PFSK-1 (cell line): ENCODE measurements around the gene TRPM3.

Source experiments
- POLR2AphosphoS5 ChIP-seq: IDR thresholded peaks from 2 replicates; pipeline ENCODE4 v1.6.1; 2012; ENCODE audit warnings: low read depth, mild to moderate bottlenecking, control low read depth, low read length, moderate library complexity
- SIN3A ChIP-seq: IDR thresholded peaks from 2 replicates; pipeline ENCODE4 v1.6.1; 2012; ENCODE audit warnings: mild to moderate bottlenecking, low read length, moderate library complexity, borderline replicate concordance; ENCODE audit not compliant: insufficient read depth
- TAF1 ChIP-seq: IDR thresholded peaks from 2 replicates; pipeline ENCODE4 v1.6.1; 2012; ENCODE audit warnings: low read length, control low read depth, borderline replicate concordance; ENCODE audit not compliant: insufficient read depth

DNA sequence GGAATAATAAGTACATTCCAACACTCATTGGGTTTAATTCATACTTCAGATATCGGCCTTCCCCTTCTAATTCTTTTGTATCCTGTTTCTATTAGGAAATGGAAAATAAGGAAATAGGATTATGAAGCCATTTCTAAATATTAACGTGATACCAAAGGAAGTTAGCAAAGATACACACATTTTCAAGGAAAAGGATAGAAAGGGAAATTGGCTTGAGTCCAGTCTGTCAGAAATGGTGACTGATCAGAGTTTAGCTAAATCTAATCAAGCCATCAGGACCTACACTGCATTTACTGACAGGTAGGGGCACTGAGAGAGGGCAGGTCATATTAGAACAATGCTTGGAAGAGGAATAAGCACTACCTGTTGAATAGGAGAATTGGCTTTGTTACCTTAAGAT, 3.1 kb downstream of the TRPM3 start:
- TF ChIP-seq TAF1 (no peak), SIN3A (no peak), POLR2AphosphoS5 (no peak)
